Suprapubic skin (tissue), 4 donors: ENCODE results near the gene PGLYRP2. TPM values are rescaled to one million over a fixed set of nuclear protein-coding genes. Genes with fewer than 3 reads are reported as not detected.

ENCODE experiments used
- DNase-seq, 2 donors: peaks; one replicate each; pipeline ENCODE4 v3.0.0-alpha.2; 2019; ENCODE audit warnings: low spot score in 2 of 2
- H3K27ac ChIP-seq: fragments of 200-600 bp; sonication (generic); one replicate; pipeline ENCODE4 v1.5.1; 2019
- H3K27me3 ChIP-seq: fragments of 200-600 bp; sonication (generic); one replicate; pipeline ENCODE4 v1.5.1; 2019
- H3K36me3 ChIP-seq: fragments of 200-600 bp; sonication (generic); one replicate; pipeline ENCODE4 v1.5.1; 2019
- H3K4me1 ChIP-seq: fragments of 200-600 bp; sonication (generic); one replicate; pipeline ENCODE4 v1.5.1; 2019
- H3K4me3 ChIP-seq: fragments of 200-600 bp; sonication (generic); one replicate; pipeline ENCODE4 v1.5.1; 2019; ENCODE audit warnings: mild to moderate bottlenecking
- H3K9me3 ChIP-seq: fragments of 200-600 bp; sonication (generic); one replicate; pipeline ENCODE4 v1.5.1; 2019
- CTCF ChIP-seq, 2 donors: fragments of 200-600 bp in 1 of 2; fragments of 450-650 bp in 1 of 2; sonication (generic) in 1 of 2; IDR thresholded peaks; one replicate each; pipeline ENCODE4 v1.5.1; 2016 to 2019; ENCODE audit warnings: antibody characterized with exemption in 2 of 2, mild to moderate bottlenecking in 1 of 2, moderate library complexity in 1 of 2
- EP300 ChIP-seq: sonication (generic); formaldehyde crosslinking; IDR thresholded peaks from one replicate; pipeline ENCODE4 v1.6.1; 2017; ENCODE audit warnings: antibody characterized with exemption
- POLR2A ChIP-seq, 2 donors: fragments of 450-650 bp; IDR thresholded peaks; one replicate each; pipeline ENCODE4 v1.6.1; 2017; ENCODE audit warnings: antibody characterized with exemption in 2 of 2, mild to moderate bottlenecking in 2 of 2, moderate library complexity in 2 of 2
- POLR2AphosphoS5 ChIP-seq, 3 donors: sonication (generic); formaldehyde crosslinking; IDR thresholded peaks; one replicate each; pipeline ENCODE4 v1.6.1; 2017; ENCODE audit warnings: antibody characterized with exemption in 3 of 3
- WGBS: methylation state at CpG from one replicate; pipeline ENCODE4 v1.1.5; 2018; 5-methylcytosine and 5-hydroxymethylcytosine counted together
- total RNA-seq, 4 donors: library from RNA; depleted of rRNA; stranded (reverse); fragments of >200 nt; gene quantifications; one replicate each; pipeline ENCODE4 v1.1.0, GENCODE V29; 2016

PGLYRP2 gene
- total RNA-seq, 4 donors from 2014 or later: 0.21 TPM; not detected in 3

- H3K27ac ChIP-seq: no peak overlapping the region
These were observed 22.2 kb downstream of the PGLYRP2 start for GRCh38 chr19:15456871-15457700.

DNA sequence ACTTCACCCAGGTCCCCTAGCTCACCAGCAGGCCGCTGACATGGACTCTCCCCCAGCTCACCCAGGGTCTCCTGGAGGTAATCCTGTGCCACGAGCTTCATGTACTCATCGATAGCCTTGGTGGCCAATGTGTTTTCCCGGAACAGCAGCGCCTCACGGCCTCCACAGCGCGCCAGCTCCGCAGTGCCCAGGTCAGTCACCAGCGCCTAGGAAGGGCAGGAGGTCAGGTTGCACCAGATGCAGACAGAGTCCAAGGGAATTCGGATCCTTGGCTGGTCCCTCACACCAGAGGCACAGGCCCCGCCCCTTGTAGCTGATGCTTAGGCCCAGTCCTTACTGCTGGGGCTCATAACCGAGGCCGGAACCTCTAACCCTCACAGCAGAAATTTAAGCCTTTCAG, 22.9 kb downstream of the PGLYRP2 start:
- TF ChIP-seq CTCF (IDR thresholded peaks at IDR 0.05) (no peak), EP300 (no peak), POLR2A (IDR thresholded peaks at IDR 0.05) (no peak), POLR2AphosphoS5 (IDR thresholded peaks at IDR 0.05) (no peak)
- Histone ChIP-seq H3K27me3 (peaks cover 30% of the 10 kb centered on the region), H3K4me3 (no peak overlapping the region), H3K27ac (no peak overlapping the region), H3K9me3 (no peaks in the 10 kb centered on the region), H3K36me3 (no peaks in the 10 kb centered on the region), H3K4me1 (peaks cover 31% of the 10 kb centered on the region)
- WGBS: 30% methylated on average over 11 of the region's 14 CpGs
- peak in 1 of 2 donors; percentile 49 for DNase-seq

More at GRCh38 chr19:15456871-15457700, 22.2 kb downstream of the PGLYRP2 start:
- DNase-seq: peak in 1 of 2 donors; percentile 65
- peaks cover 30% of the 10 kb centered on the region for H3K27me3 ChIP-seq
- no peak for TF ChIP-seq CTCF (IDR thresholded peaks at IDR 0.05)
- no peak for TF ChIP-seq EP300
- no peak for TF ChIP-seq POLR2AphosphoS5 (IDR thresholded peaks at IDR 0.05)
- TF ChIP-seq POLR2A (IDR thresholded peaks at IDR 0.05): no peak
- peak overlapping the region; percentile 43 for H3K4me3 ChIP-seq
- H3K4me1 ChIP-seq: peaks cover 31% of the 10 kb centered on the region
- no peaks in the 10 kb centered on the region for H3K9me3 ChIP-seq
- no peaks in the 10 kb centered on the region for H3K36me3 ChIP-seq
- WGBS: 16% methylated on average over 21 of the region's 86 CpGs

DNA sequence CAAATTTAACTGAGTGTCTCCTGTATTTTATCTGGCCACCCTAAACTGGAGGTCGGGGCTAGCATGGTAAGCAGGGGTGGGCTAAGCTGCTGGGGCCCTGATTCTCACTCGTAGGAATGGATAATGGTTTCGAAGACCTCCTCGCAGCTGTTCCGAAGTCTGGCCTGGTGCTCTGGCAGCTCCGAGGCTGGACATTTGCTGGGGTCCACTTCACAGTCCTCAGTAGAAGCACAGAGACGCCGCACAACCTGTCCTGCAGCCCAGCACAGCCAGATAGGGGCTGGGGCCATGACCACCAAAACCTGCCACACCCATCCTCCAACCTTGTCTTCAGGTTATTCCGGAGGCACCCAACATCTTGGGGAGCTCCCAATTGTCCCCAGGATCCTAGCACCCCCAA, 23.3 kb downstream of the PGLYRP2 start:
- no peaks in the 10 kb centered on the region for H3K36me3 ChIP-seq
- peaks cover 30% of the 10 kb centered on the region for H3K27me3 ChIP-seq
- H3K4me1 ChIP-seq: peaks cover 31% of the 10 kb centered on the region
- 90% methylated on average over 9 of the region's 9 CpGs for WGBS
- no peaks in the 10 kb centered on the region for H3K9me3 ChIP-seq
- TF ChIP-seq EP300 (no peak), POLR2A (IDR thresholded peaks at IDR 0.05) (no peak), POLR2AphosphoS5 (IDR thresholded peaks at IDR 0.05) (no peak), CTCF (IDR thresholded peaks at IDR 0.05) (no peak)
- no peak for DNase-seq
- H3K4me3 ChIP-seq: no peak overlapping the region
- H3K27ac ChIP-seq: no peak overlapping the region

- H3K27ac ChIP-seq: no peak overlapping the region
- no peak for TF ChIP-seq CTCF (IDR thresholded peaks at IDR 0.05)
- TF ChIP-seq POLR2AphosphoS5 (IDR thresholded peaks at IDR 0.05): no peak
- H3K36me3 ChIP-seq: no peaks in the 10 kb centered on the region
- WGBS: 87% methylated on average over 6 of the region's 17 CpGs
- peaks cover 30% of the 10 kb centered on the region for H3K27me3 ChIP-seq
- H3K4me3 ChIP-seq: no peak overlapping the region
- H3K4me1 ChIP-seq: peaks cover 38% of the 10 kb centered on the region
- peak in 1 of 2 donors; percentile 66 for DNase-seq
- H3K9me3 ChIP-seq: no peaks in the 10 kb centered on the region
These were observed 25.1 kb downstream of the PGLYRP2 start for GRCh38 chr19:15453906-15454860.
